Glutamatergic neuron (in vitro differentiated cells): ENCODE measurements around the gene RTL10. TPM values are rescaled to one million over a fixed set of nuclear protein-coding genes. Genes with fewer than 3 reads are reported as not detected.
A peak's percentile ranks its signal among the peaks of the same experiment; 100 is the strongest.

Experiments
- DNase-seq: peaks from one replicate; pipeline ENCODE4 v3.0.0; 2022
- H3K27ac Mint-ChIP-seq: one replicate; pipeline ENCODE4 v1.8.0; 2020; ENCODE audit warnings: mild to moderate bottlenecking, mixed read lengths, inconsistent platforms; ENCODE audit not compliant: unreplicated experiment
- H3K27me3 Mint-ChIP-seq: one replicate; pipeline ENCODE4 v1.8.0; 2020; ENCODE audit warnings: mild to moderate bottlenecking, moderate library complexity, mixed read lengths, inconsistent platforms; ENCODE audit not compliant: unreplicated experiment
- H3K36me3 Mint-ChIP-seq: one replicate; pipeline ENCODE4 v1.8.0; 2020; ENCODE audit warnings: mild to moderate bottlenecking, mixed read lengths, inconsistent platforms; ENCODE audit not compliant: unreplicated experiment
- H3K4me1 Mint-ChIP-seq: one replicate; pipeline ENCODE4 v1.8.0; 2020; ENCODE audit warnings: mild to moderate bottlenecking, low read depth, mixed read lengths, inconsistent platforms; ENCODE audit not compliant: unreplicated experiment
- H3K4me3 Mint-ChIP-seq: one replicate; pipeline ENCODE4 v1.8.0; 2020; ENCODE audit warnings: mild to moderate bottlenecking, mixed read lengths, inconsistent platforms; ENCODE audit not compliant: unreplicated experiment
- H3K9me3 Mint-ChIP-seq: one replicate; pipeline ENCODE4 v1.8.0; 2020; ENCODE audit warnings: mild to moderate bottlenecking, moderate library complexity, mixed read lengths, inconsistent platforms; ENCODE audit not compliant: unreplicated experiment
- CTCF ChIP-seq: fragments of 200-600 bp; sonication (generic); IDR thresholded peaks from one replicate; pipeline ENCODE4 v1.5.0; 2021; ENCODE audit not compliant: partially characterized antibody, unreplicated experiment
- total RNA-seq: library from RNA; stranded (reverse); fragmentation: NEBNext Ultra II Directional; extraction: Animal tissue kit (Norgen Biotek cat#: 25700); gene quantifications from one replicate; pipeline ENCODE4 v1.2.1, GENCODE V29; 2021; ENCODE audit not compliant: unreplicated experiment

RTL10 gene
- total RNA-seq, 1 donor from 2014 or later: 12.1 TPM

- Mint-ChIP-seq H3K27ac (no peak overlapping the region), H3K4me3 (no peak overlapping the region), H3K36me3 (no peaks in the 10 kb centered on the region), H3K27me3 (no peaks in the 10 kb centered on the region), H3K9me3 (peaks cover 2% of the 10 kb centered on the region), H3K4me1 (no peaks in the 10 kb centered on the region)
- peak; percentile 10 for DNase-seq
- no peak for TF ChIP-seq CTCF
These were observed 21.0 kb upstream of the RTL10 start for GRCh38 chr22:19875531-19876313.

- Mint-ChIP-seq H3K9me3 (peaks cover 2% of the 10 kb centered on the region), H3K27ac (no peak overlapping the region), H3K27me3 (no peaks in the 10 kb centered on the region), H3K36me3 (no peaks in the 10 kb centered on the region), H3K4me1 (no peaks in the 10 kb centered on the region), H3K4me3 (no peak overlapping the region)
- peak; percentile 23 for DNase-seq
- TF ChIP-seq CTCF: no peak
These were observed 20.4 kb upstream of the RTL10 start for GRCh38 chr22:19875061-19875530.

- H3K27ac Mint-ChIP-seq: no peak overlapping the region
These were observed 19.8 kb upstream of the RTL10 start for GRCh38 chr22:19874307-19875060.

GRCh38 chr22:19873960-19874306 lies 19.3 kb upstream of the RTL10 start:
- Mint-ChIP-seq H3K9me3 (peaks cover 2% of the 10 kb centered on the region), H3K4me3 (no peak overlapping the region), H3K27ac (no peak overlapping the region), H3K27me3 (peaks cover under 1% of the 10 kb centered on the region), H3K4me1 (no peaks in the 10 kb centered on the region), H3K36me3 (no peaks in the 10 kb centered on the region)
- no peak for TF ChIP-seq CTCF
- DNase-seq: no peak

More at GRCh38 chr22:19874307-19875060, 19.8 kb upstream of the RTL10 start:
- Mint-ChIP-seq H3K27me3 (no peaks in the 10 kb centered on the region), H3K4me3 (no peak overlapping the region), H3K9me3 (peaks cover 2% of the 10 kb centered on the region), H3K36me3 (no peaks in the 10 kb centered on the region), H3K4me1 (no peaks in the 10 kb centered on the region)
- no peak for TF ChIP-seq CTCF
- DNase-seq: peak; percentile 28
